Daoy (cell line): Measurements from ENCODE around the gene OR6V1. TPM values are rescaled to one million over a fixed set of nuclear protein-coding genes. Genes with fewer than 3 reads are reported as not detected.

Experiments used
- DNase-seq: peaks from one replicate; pipeline ENCODE4 v3.0.0-alpha.2; 2015; ENCODE audit warnings: low read depth
- total RNA-seq: library from RNA; depleted of rRNA; stranded (reverse); fragments of >200 nt; shearing (Covaris generic); gene quantifications from 2 replicates; pipeline ENCODE4 v1.2.3, GENCODE V29; 2014; rRNA removed

Gene OR6V1, protein sequence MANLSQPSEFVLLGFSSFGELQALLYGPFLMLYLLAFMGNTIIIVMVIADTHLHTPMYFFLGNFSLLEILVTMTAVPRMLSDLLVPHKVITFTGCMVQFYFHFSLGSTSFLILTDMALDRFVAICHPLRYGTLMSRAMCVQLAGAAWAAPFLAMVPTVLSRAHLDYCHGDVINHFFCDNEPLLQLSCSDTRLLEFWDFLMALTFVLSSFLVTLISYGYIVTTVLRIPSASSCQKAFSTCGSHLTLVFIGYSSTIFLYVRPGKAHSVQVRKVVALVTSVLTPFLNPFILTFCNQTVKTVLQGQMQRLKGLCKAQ
- not detected in 2 replicates for total RNA-seq

DNA sequence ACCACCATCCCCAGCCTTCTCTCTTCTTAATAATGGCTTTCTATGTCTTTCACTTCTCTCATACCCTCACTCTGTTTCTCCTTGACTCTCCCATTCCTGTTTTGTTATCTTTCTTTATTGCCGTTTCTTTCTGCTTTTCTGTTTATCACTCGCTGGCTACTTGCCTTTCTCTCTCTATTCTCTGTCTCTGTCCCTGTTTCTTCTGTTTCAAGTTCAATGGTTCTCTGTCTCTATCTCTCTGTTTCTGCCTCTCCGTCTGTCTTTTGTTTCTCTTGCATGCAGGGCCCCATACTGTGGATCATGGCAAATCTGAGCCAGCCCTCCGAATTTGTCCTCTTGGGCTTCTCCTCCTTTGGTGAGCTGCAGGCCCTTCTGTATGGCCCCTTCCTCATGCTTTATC, at the start of gene OR6V1:
Gene OR6V1, plus strand, starts transcription at position 301 of the 400 bp plus-strand sequence. Its CDS starts 0 bp downstream, at position 301.
- DNase-seq = no peak

- DNase-seq = no peak
Measured at GRCh38 chr7:143002898-143003297, 49.2 kb upstream of the OR6V1 start.

- peak; percentile 58 for DNase-seq
Measured at GRCh38 chr7:143003393-143004051, 48.6 kb upstream of the OR6V1 start.

GRCh38 chr7:143005632-143006260, 46.4 kb upstream of the OR6V1 start:
- no peak for DNase-seq

- peak; percentile 87 for DNase-seq
Measured at GRCh38 chr7:143008007-143008901, 43.9 kb upstream of the OR6V1 start.

DNA sequence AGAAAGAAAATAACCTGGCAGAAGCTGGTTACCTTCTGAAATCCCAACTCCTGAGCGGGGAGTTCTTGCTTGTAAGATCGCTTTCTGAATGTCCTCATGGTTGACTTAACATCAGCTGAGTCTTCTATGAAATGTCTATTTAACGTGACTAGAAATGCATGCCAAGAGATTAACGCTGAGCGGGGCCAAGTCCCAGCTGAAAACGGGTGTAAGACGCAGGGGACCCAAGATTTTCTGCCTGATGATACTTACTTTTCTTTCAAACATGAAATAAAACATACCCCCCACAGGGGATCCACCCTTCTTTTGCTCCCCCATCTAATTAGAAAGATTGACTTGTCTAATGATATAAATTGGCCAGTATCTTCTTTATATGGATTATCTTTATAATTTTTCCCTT, 40.1 kb upstream of the OR6V1 start:
- no peak for DNase-seq

GRCh38 chr7:143012409-143012808, 39.7 kb upstream of the OR6V1 start:
- no peak for DNase-seq

DNA sequence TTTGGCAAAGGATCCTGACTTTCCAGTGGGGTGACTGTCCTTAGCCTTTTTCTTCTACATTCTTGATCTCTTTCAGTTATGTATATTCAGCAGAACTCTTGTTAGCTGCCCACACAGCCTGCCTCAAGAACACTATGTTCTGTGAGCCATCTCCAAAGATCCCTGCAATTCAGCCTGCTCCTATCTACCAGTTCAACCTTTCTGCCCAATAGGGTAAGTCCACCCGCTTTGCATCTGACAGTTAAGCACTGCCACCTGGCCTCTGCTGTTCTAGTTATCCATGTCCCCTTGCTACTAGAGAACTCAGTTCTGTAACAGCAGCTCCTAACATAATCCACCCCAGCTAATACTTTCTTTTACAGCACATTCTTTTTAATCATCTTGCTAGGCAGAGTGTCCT, 38.7 kb upstream of the OR6V1 start:
- DNase-seq = no peak

DNA sequence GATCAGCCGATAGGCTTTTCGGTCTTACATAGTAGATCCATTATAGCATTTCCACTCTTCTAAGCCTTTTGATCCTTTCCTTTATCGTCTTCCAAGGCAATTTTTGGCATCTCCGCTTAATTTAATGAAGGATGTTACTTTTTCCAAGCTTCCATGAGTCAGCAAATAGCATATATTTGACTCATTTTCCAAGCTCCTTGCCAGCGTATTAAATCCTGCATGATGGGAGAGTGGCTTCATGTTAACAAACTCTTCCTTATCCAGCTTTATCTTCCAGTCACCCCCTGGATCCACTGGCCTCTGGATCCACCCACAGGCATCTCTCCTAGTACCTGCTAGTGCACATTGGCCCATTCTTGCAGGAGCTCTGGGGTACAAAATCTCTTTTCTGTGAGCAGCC, 38.2 kb upstream of the OR6V1 start:
- DNase-seq = peak; percentile 58

DNA sequence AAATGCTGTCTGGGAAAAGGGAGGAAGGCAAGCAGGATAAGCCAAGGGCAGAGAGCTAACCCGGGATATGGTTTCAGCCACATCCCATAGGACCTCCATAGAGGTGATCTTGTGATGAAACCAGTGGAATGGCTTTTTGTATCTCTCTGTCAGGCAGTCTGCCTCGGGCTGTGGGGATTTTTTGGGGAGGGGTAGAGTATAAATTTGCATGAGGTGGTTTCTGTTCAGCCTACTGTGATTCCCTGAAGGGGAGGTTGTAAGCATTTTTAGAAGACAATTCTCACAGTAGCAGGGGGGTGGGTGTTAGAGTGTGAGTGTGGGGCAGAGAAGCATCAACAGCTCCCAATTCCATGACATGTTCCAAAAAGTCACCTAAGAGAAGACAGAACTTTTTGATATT, 37.1 kb upstream of the OR6V1 start:
- DNase-seq = no peak

DNA sequence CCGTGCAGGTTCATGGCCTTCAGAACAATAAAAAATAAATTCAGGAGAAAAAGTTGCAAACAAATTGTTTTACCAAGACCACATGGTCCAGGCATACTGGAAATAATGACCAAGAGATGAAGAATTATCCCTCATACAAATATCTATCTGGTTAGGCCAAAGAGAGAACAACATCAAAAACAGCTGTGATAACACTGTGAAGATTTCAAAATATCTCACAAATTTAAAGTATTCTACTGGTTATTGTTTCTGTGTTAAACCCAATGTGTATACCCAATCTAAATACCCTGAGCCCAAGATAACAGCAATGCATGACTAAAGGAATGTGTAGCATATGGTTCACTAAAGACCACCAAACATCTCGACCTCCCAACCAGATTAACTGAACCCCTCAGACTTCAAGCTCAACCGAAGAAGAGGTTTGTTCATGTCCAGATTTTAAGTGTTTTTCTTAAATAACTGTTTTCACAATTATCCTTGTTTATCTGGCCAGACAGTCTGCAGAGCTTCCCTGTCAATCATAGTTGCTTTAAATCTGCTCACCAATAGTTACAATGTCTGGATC, 36.1 kb upstream of the OR6V1 start:
- DNase-seq = no peak

DNA sequence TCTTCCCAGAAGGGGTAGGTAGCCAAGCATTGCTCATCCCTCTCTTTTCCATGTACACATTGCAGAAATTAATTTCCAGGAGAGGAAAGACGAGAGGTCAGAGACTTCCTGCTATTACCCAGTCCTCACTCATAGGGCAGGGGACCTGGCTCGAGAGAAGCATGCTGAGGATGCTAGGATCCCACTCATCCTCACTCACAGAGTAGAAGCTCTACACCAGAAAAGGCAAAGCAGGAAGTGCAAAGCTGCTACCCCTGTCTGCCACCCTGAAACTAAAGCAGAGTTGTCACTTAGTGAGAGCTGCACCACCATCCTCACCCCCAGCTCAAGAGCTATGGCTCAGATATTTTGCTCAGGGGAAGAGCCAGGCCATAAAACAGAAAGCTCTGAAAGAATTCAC, 35.1 kb upstream of the OR6V1 start:
- no peak for DNase-seq

DNA sequence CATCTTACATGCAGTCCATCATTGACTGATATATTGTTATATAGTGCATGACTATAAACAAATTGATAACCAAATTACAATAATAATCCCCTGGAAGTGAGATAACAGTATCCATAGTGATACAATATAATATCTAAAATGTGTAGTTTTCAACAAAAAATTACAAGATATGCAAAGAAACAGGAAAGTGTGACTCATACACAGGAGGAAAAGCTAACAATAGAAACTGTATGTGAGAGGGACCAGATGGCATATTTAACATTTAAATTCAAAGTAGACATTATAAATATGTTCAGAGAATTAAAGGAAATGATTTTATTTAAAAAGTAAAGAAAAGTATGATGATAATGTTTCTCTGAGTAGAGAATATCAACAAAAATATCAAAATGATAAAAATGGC, 33.2 kb upstream of the OR6V1 start:
- no peak for DNase-seq

DNA sequence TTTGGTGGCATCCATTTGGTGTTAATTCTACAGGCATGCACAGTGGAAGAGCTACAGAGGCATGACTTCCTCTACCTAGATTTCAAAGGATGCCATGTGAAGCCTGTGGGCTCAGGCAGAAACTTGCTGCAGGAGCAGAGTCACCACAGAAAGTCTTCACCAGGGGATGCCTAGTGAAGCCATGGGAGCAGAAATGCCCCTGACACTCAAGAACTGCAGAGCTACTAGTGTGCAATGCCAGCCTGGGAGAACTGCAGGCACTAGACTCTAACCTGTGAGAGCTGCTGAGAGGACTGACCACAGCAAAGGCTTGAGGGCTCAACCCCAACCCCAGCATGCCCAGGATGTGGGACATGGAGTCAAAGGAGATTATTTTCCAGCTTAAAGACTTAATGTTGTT, 29.1 kb upstream of the OR6V1 start:
- no peak for DNase-seq

- no peak for DNase-seq
Measured at GRCh38 chr7:143025371-143025770, 26.8 kb upstream of the OR6V1 start.

DNA sequence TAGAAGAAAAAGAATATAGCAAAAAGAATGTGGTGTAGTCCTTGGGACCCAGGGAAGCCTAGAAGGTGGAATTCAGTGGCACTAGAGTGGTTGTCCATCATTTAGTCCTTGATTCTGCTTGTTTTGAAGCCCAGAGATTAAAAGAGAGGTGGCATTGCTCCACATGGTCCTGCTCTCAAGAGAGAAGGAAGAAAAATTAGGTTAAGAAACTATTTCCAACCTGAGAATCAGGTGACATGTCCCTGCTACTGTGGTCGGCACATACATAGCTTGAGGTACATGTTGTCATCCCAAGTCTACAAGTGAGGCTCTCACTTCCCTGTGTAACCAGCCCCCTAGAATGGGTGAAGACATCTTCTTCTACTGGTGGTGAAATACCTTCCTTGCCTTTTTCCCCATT, 25.1 kb upstream of the OR6V1 start, which contains the start of gene OR9A2:
Gene OR9A2, minus strand, starts transcription at position 101 of the 400 bp plus-strand sequence. Its CDS starts 0 bp downstream, at position 101.
- no peak for DNase-seq

DNA sequence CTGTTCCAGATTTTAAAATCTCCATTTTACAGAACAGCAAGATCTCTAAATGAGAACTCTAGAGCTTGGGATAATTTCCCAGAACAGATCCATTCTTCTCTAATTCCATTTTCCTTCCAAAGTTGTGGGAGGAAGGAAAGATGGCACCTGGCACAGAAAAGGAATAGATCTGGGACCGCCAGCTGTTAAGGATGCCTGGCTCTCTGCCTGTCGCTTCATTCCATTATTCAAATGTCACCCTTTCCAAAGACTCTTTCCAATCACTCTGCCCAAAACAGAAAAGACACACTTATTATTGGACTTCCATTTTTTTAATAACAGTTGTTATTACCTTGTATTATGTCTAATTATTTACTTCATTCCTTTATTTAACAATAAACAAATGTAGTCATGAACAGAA, 24.5 kb upstream of the OR6V1 start:
- DNase-seq = no peak

- no peak for DNase-seq
Measured at GRCh38 chr7:143038635-143039034, 13.5 kb upstream of the OR6V1 start.

- no peak for DNase-seq
Measured at GRCh38 chr7:143040209-143040715, 11.9 kb upstream of the OR6V1 start.

DNA sequence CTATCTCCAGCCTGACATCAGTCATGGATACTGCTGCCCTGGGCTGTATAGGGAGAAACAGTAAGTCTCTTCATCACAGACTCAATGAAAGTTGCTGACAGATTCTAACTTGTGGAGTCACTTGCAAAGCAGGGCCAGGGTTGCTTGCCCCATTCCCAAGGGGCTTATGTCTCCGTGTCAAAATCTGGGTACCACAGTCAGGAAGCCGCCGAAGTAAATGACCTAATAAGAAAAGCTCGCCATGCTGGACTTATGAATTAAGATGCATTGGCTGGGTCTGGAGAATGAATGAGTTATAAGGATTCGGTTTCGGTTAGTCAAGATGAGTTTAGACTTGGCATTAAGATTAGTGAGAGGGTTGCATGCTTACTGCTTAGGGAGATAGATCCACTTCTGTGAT, 10.8 kb upstream of the OR6V1 start:
- peak; percentile 35 for DNase-seq

- peak; percentile 39 for DNase-seq
Measured at GRCh38 chr7:143042159-143042789, 9.9 kb upstream of the OR6V1 start.
